ENCODE measurements around the gene IFT81. TPM values are rescaled to one million over a fixed set of nuclear protein-coding genes. Genes with fewer than 3 reads are reported as not detected.

IFT81 gene
- total RNA-seq, 1 experiment from 2014 or later = 10.5 TPM

GRCh38 chr12:110266980-110267620 is 142.9 kb downstream of the IFT81 start (continued):
- no peak for TF ChIP-seq CDX4 (CRISPR knock-in tag; IDR thresholded peaks at IDR 0.05; ENCODE audit: borderline replicate concordance)

Other genes starting within 250 kb of the IFT81 start
- gene GLTP, start 243.8 kb upstream of the IFT81 start, total RNA-seq (2021) = 21.6 to 25.8 TPM (median 22.8 TPM) in 3 replicates
- 7.9 to 10.1 TPM (median 10.0 TPM) in 3 replicates for gene TCHP, start 224.1 kb upstream of the IFT81 start, total RNA-seq (2021)
- 21.4 to 22.3 TPM (median 21.7 TPM) in 3 replicates for gene GIT2, start 128.0 kb upstream of the IFT81 start, total RNA-seq (2021)
- gene ANKRD13A, start 124.9 kb upstream of the IFT81 start, total RNA-seq (2021) = 17.6 to 22.4 TPM (median 18.3 TPM) in 3 replicates
- gene C12orf76, start 75.8 kb upstream of the IFT81 start, total RNA-seq (2021) = 17.6 to 18.6 TPM (median 18.3 TPM) in 3 replicates
- 216 to 239 TPM (median 216 TPM) in 3 replicates for gene ATP2A2, start 156.9 kb downstream of the IFT81 start, total RNA-seq (2021)